Activated T-helper 1 cell treated with anti-CD3 and anti-CD28 coated beads, Interleukin-2, amount 50 U/mL, for 16 hours (primary cell): Measurements from ENCODE around the gene ADGRD1.

Experiments used
- DNase-seq, 2 donors: peaks; one replicate each; pipeline ENCODE4 v3.0.0-alpha.2; 2020; ENCODE audit warnings: low read depth in 1 of 2, low spot score in 1 of 2

The ADGRD1 gene

DNA sequence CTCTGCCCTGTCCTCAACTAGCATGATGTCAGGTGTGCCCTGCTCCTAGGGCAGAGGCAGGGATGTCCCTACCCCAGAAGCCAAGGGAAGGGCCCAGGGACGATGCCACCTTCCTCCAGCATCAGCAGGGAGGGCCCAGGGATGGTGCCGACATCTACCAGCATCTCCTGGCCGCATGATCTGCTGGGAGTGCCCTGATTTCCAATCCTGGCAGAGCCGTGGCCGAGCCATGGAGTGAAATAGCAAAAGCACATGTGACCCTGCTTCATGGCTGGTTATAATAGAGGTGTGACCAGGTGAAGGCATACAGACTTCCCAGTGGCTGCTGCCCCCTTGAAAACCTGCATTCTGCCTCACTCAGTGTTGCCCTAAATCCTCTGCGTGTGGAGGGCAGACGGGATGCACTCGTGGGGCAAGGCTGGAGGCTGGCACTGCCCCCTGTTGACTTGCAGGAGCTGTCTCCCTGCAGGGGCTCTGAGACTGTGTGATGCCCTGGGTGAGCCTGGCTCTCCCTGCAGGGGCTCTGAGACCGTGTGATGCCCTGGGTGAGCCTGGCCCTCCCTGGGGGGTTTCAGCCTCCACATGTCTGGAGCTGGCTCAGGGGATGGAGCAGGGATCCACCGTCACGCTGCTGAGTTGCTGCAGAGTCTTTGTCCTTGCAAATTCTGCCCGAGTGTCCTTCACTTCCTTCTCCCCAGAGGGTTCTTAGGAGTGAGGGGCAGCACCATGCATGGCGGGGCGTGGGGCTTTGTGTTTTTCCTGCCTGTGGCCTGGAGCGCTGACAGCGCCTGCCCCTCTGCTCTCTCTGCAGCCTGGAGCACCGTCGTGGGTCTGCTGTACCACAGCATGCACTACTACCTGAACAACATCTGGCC is 51.7 kb downstream of the ADGRD1 start:
- DNase-seq, result no peak

DNA sequence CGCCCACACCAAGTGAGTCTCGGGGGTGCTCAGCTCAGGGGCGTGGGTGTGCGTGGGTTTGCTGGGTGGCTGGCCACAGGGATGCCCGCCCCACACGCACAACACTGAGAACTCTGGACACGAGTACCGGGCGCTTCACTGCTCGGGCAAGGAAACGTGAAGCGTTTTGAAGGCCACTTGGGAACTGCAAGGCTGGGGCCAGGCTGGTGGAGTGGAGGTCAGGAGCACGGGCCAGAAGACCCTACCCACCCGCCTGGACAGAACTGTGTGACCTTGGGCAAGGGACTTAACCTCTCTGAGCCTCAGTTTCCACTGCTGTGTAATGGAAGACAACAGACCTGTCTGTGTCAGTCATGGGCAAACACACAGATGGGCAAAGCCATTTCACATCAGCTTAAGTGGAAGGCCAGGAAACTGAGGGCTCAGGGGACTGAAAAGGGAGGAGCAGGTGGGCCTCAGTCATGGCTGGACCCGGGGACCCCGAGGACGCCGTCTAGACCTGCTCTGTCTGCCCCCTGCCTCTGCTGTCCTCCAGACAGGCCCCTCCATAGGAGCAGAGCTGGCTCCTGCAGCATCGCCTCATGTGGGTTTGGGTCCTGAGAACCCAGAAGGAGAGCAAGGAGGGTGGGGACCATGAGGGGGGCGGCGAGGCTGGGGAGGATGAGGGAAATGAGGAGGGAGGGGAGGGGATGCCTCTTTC is 52.5 kb downstream of the ADGRD1 start:
- no peak for DNase-seq

DNA sequence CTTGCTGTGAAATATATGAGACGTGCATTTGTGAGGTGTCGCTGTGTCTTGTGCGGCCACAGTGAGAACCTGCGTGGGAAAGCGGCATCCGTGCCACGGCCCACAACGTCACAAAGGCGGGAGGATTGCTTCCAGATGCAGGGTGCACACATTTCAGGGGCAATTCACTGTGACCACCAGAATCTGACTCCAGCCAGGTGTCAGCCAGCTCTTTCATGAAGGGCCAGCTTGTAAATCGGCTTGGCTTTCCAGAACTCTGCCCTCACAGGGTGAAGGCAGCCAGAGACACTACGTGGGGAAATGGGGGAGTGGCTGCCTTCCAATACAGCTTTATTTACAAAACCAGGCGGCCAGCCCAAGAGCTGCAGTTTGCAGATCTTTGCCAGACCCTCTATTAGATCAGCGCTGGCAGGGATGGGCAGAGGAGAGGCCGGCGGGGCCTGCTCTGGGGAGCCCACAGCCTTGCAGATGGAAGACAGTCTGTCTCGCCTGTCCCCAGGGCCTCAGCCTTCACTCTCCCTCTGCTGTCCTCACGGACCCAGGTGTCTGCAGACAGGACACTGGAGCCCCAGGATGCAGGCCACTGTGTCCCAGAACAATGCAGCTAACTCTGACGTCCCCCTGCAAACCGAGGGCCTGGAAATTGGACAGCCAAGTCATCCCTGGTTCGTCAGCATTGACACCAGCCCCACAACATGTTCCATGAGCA is 53.5 kb downstream of the ADGRD1 start:
- DNase-seq, result no peak

DNA sequence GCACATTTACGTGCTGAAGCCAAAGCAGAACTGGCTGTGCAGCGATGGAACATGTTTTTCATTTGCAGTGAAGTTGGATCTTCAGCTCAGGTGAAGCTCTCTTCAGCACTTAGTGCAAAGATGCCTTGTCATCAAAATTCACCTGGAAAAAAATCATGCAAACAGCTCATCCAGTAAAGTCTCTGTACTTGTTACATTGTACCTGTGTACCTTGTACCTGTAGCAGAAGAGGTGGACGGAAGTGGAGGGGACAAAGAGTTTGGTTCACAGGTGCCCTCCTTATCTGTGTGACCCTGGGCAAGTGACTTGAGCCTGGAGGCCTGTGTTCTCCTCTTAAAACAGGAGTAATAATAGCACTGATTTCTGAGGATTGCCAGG is 54.0 kb downstream of the ADGRD1 start:
- no peak for DNase-seq

DNA sequence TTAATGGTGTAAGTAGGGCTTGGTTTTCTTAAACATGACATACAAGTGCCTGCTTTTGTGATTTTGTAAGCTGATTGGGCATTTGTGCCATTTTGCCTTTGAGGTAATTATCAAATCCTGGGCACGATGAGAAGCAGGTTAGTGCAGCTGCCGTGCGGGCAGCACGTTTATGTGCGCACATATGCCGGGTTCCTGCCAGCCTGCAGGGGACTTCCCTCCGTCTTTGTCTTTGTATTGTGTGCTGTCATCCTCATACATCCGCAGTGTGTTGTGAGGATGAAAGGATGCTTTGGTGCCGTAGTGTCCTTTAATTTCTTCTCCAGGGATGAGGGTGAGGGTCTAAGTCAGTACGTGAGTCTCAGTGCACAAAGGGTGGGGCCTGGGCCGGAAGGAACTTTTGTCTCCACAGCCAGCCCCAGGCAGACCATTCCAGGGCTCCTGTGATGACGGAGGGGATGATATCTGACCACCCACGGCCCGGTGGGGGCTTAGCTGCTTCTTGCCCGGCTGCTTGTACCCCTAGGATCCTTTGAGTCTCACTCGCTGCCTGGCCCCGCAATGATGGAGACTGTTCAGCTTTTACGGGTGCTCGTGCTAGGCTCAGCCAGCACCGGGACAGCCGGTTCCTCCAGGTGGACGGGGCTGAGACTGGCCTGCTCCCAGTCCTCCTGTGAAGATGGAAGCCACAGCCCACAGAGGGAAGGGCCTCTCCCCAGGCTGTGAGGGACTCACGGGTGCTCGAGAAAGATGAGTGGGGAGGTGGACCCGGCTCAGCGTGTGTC is 54.6 kb downstream of the ADGRD1 start:
- DNase-seq, result no peak

DNA sequence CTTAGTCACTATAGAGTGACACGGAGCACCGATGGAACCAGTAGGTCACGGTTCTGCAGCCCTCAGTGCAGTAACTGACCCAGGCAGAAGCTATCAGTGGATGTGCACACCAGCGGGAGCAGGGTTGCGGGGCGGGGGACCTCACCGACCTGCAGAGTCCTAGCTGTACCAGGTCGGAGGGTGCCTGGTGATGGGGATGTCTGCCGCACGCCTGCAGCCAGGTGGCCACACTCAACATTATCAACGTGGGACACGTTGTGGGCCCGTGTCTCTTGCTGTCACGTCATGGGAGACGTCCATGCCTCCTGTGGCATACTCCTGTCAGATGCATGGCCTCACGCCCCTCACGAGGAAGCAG is 55.2 kb downstream of the ADGRD1 start:
- DNase-seq, result no peak

DNA sequence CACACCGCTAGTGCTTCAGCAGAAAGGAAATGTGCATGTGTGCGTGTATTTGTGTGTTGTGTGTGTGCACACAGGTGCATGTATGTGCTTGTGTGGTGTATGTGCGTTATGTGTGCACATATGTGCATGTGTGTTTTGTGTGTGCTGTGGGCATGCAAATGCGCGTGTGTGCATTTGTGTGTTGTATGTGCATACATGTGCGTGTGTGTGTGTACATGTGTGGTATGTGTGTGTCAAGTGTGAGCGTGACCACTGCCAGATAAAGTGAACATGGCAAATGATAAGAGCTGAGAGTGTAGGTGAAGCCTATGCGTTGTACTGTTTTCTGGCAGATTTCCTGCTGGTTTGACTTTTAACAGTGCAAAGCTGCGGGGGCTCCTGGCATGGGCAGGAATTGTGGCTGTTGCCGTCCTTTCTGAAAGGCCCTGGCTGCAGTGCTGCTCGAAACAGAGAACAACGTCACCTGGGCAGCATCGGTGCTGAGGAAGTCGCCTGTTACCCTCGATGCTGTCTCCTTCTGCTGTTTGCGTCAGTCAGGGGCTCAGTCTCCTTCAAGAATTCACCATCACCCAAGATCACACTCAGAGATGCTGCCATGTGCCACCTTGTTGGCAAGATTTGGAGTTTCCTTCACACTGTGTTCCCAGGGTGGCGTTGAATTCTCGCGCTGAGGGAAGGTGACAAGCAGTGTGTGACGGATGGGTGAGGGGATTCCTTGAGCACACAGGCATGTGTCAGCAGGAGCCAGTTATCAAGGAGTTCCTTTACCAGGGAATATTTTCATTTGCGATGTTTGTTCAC is 56.1 kb downstream of the ADGRD1 start:
- DNase-seq, result no peak

DNA sequence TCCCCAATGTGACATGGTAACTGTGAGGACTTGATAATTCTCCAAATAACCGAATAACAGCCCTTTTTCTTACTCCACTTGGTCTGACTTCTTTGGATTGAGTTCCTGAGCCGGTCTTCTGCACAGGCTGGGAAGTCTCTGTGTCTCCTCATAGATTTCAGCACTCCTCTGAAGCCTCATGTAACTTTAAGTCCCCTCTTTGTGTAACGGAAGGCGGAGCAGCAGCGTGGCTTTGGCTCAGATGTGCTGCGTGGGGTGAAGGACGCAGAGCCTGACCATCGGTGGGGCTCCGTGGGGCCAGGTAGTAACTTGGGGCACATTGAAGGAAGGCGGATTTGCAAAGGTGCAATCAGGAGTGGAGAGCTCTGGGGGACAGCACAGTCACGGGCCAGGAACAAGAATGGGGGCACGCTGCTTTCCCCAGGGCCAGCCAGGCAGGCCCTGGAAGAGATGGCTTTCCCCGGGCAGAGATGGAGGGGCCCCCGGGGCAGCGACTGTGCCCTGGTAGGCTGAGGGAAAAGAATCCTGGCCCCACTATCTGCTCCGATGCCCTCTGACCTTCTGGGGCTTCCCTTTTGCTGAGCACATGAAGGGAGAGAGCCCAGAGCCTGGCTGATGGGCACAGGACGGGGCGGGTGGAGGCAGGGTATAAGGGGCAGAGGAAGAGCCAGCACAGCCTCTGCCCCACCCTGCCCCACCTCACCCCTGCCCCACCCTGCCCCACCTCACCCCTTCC is 56.9 kb downstream of the ADGRD1 start:
- no peak for DNase-seq

DNA sequence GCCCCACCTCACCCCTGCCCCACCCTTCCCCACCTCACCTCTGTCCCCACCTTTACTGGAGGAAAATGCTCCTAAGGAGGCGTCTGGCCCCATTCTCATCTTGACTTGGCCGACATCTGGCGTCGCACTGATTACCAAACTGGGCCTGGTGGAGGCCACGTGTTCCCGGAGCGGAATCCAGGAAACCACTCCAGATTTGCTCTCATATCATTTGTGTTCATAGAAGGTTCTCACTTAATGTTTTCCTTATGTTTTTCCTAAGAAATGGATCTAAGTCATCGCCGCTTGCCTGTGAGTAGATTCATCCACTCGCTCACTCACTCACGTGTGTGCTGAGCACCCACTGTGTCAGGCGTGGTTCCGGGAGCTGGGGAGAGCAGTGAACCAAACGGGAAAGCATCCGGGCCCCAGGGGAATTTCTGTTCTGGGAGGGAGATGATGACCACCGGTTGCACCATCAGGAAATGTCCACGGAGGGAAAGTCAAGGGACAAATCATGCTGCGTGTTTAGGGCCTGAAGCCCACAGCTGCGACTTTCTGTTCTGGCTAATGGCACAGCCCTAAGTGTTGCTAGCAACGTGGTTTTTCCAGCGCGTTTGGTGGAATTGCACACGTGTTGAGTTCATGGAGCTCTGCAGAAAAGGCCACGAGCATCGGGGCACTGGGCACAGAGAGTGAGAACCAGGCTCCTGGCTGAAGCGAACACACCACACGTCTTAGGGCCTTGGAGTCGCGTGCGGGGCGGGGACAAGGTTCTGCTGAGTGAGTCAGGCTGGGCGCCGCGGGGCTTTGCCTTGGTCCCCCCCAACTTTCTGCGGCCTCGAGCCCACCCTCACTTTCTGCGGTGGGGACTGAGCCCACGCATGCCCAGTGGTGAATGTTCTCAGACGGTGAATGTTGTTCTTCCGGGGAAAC is 57.7 kb downstream of the ADGRD1 start:
- DNase-seq, result no peak

DNA sequence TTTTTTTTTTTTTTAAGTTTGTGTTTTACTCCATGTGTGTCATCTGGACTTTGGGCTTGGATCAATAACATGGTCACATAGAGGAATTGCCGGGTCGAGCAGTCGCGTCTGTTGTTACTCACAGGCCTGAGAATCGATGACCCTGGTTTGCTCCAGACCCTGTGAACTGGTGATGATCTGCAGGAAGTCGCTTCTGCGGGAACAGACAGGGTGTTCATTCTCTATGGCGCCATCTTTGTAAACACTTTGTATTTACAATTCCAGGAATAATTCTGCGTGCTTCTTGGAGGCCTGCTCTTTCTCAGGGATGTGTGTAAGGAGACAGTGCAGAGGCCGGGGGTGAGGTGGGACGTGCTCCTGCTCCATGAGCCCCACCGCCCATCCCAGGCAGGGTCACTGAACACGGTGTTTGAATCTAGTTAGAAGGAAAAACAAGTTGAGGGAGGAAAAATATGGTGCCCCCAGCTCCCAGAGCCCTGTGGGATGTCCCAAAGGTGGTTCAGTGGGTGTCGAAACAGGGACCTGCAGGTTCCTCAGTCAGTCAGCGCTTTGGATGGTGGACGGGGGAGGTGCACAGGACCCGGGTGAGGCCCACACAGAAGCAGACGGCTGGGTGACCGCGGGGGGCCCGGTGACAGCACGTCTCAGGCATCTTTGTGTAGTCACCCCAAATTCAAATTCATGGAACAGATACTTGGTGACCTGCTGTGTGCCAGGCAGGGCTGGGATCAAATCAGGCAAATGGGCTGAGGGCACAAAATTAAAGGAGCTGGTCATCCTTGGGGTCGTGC is 58.8 kb downstream of the ADGRD1 start:
- no peak for DNase-seq

DNA sequence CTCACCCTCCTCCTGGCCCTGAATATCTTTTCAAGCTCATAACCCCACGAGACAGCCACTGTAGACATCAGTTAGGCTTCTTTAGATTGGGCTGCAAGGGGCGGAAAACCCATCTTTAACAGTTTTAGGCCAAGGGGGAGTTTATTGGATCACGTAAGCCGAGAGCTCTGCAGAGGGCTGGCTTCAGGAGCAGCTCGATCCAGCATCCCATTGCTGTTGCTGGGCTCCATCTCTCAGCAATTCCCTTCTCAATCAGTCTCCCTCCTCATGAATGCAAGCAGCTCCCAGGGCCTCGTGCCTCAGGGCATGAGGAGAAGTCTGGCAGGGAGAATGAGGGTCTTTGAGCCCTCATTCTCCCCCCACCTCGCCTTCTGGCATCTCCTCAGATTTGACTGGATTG is 59.4 kb downstream of the ADGRD1 start:
- DNase-seq, result no peak

DNA sequence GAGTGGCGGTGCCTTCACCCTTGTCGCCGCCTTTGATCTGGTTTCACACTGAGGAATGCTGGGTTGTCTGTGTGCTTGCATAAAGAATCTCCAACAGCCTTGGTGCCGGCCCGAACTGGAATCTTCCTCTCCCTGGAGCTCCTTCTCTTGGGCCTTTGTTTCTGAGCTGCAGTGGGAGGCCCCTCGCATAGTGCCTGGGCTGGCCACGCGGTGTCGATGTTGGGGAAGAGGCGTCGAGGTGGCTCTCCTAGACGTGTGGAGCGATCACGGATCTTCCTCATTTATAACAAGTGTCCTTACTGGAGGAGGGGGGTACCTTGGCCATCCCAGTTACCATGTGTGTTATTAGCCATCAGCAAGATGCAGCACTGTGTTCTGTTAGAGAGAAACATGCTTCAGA is 60.6 kb downstream of the ADGRD1 start:
- DNase-seq, result no peak

DNA sequence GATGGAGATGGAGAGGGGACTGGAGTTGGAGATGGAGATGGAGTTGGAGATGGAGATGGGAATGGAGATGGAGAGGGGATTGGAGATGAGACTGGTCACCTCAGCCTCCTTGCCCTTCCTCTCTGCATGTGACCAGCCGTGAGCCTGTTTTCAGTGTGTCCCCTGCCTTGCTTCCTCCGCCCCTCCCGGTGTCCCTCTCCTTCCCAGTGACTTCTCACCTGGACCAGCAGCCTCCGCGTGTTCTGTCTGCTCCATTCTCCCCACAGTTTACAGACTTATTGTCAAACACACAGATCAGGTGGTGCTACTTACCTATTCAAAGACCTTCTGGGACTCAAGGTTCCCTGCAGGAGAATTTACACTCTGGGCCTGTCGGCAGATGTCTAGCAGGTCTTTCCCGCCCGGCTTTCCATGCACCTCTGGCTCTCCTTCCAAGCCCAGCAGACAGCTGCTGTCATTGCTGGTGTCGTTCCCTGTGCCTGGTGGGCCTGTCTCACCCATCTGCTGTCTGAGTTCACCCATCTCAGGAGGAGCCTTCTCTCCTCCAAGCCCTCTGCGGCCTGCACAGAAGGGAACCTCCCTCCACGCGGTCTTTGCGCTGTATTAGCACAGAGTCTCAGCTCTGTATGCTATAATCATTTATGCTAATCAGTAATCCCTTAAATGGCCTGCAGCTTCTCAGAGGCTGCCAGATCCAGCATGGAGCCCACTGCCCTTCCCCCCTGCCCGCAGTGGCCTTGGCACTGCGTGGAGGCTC is 62.1 kb downstream of the ADGRD1 start:
- no peak for DNase-seq

DNA sequence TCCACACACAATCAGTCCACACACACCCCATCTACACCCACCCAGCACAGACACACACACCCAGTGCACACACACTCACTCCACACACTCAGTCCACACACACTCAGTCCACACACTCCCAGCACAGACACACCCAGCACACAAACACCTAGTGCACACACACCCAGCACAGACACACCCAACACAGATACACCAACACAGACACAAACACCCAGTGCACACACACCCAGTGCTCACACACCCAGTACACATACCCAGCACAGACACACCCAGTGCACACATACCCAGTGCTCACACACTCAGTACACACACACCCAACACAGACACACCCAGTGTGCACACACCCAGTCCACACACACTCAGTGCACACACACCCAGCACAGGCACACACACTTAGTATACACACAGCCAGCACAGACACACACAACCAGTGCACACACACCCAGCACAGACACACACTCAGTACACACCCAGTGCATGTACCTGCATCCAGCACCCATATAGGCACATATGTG is 63.8 kb downstream of the ADGRD1 start:
- DNase-seq, result no peak

DNA sequence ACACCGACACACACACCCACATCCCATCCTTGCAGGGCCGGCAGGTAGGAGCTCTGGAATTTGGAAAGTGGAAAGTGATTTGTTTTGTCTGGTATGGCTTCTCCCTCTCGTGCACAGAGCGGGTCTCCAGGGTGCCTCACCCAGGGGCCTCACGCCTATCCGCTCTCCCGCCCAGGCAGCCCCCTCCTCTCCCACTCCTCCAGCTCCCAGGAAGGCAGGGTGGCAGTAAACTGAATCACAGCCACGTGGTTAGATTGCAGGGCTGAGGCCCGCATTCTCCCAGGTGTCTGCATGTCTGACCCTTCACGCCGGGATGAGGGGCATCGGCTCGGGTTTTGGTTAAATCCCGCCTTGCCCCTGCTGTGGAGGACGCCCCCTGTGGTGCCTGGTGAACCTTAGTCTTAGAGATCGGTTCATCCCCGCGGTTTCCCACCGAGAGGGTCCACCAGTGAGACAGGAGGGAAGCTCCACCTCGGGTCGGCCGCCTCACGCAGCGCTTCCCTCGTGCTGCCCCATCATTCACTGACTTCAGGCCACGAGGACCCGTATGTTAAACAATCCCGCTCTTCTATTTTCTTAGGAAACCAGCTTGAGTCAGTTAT is 64.4 kb downstream of the ADGRD1 start:
- DNase-seq, result no peak

DNA sequence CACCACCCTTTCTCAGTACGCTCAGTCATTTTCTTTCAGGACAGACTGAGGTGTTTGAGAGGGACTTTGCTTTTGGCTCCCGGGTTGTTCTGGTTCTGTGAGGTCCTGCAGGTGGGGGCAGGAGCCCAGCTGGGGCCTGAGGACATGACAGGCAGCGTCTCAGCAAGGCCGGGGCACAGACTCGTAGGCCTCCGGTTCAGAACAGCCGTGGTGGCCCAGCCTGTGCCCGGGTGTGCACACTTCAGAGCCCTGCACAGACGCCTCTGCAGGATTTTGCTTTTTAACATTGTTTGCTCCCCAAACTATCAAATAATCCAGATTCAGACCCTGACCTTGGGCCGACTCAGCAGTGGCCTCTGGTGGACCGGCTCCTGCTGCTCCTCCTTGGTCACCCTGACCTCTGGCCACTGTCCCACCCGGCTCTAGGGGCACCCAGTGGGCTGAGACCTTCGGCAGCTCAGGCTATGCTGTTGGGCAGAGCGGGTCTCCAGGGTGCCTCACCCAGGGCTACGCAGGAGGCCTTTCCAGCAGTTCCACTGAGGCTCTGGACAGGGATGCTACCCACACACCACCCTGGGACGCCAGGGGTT is 65.2 kb downstream of the ADGRD1 start:
- DNase-seq, result no peak
